ENCODE measurements around the gene SRPRB. TPM values are rescaled to one million over a fixed set of nuclear protein-coding genes. Genes with fewer than 3 reads are reported as not detected.

The SRPRB gene
- total and polyA plus RNA-seq, 7 donors = 4.2 to 33.3 (median 14.9) TPM

DNA sequence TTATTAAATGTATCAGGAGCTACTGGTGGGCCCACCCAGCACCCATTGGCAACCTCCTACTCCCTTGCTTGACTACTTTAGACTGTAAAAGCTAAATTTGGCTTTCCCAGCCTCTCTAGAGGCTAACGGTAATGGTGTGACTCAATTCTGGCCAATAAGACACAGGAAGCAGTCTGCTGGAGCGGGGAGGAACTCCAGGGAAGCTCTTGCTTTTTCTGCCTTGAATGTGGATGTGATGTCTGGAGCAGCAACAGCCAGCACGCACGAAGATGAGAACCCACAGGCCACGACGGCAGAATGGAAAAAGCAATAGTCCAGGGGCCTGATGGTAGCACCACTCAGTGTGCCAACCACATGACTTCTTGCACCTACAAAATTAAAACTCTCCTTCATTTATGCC, 50.2 kb downstream of the SRPRB start:
- Histone ChIP-seq H3K27me3 (no peaks in the 10 kb centered on the region), H3K4me3 (no peak overlapping the region), H3K27ac (no peak overlapping the region), H3K36me3 (no peaks in the 10 kb centered on the region), H3K9me3 (no peaks in the 10 kb centered on the region), H3K4me1 (no peaks in the 10 kb centered on the region)
- TF ChIP-seq POLR2AphosphoS5 (IDR thresholded peaks at IDR 0.05) = no peak
- TF ChIP-seq, protein P1, sequence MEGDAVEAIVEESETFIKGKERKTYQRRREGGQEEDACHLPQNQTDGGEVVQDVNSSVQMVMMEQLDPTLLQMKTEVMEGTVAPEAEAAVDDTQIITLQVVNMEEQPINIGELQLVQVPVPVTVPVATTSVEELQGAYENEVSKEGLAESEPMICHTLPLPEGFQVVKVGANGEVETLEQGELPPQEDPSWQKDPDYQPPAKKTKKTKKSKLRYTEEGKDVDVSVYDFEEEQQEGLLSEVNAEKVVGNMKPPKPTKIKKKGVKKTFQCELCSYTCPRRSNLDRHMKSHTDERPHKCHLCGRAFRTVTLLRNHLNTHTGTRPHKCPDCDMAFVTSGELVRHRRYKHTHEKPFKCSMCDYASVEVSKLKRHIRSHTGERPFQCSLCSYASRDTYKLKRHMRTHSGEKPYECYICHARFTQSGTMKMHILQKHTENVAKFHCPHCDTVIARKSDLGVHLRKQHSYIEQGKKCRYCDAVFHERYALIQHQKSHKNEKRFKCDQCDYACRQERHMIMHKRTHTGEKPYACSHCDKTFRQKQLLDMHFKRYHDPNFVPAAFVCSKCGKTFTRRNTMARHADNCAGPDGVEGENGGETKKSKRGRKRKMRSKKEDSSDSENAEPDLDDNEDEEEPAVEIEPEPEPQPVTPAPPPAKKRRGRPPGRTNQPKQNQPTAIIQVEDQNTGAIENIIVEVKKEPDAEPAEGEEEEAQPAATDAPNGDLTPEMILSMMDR (IDR thresholded peaks at IDR 0.05) = no peak
- TF ChIP-seq POLR2A (IDR thresholded peaks at IDR 0.05) = no peak
- no peak for TF ChIP-seq EP300 (IDR thresholded peaks at IDR 0.05)
- no peak for DNase-seq
- intact Hi-C loops (cut with DNase I) = no loop called here
- 89 to 90% methylated on average over 6 of the region's 6 CpGs for WGBS, 2 donors

DNA sequence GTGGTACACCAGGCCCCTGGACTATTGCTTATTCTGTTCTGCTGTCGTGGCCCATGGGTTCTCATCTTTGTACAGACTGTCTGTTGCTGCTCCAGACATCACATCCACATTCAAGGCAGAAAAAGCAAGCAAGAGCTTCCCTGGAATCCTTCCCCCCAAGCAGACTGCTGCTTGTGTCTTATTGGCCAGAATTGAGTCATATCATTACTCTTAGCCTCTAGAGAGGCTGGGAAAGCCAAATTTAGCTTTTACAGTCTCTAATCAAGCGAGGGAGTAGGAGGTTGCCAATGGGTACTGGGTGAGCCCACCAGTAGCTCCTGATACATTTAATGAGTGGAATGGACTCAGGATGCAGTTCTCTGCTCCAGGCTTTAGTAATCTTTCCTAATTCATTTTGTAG, 50.7 kb downstream of the SRPRB start:
- DNase-seq = no peak
- TF ChIP-seq EP300 (IDR thresholded peaks at IDR 0.05) (no peak), POLR2AphosphoS5 (IDR thresholded peaks at IDR 0.05) (no peak), POLR2A (IDR thresholded peaks at IDR 0.05) (no peak)
- TF ChIP-seq, protein P1 (IDR thresholded peaks at IDR 0.05) = no peak
- Histone ChIP-seq H3K4me1 (no peaks in the 10 kb centered on the region), H3K27ac (no peak overlapping the region), H3K27me3 (no peaks in the 10 kb centered on the region), H3K4me3 (no peak overlapping the region), H3K36me3 (no peaks in the 10 kb centered on the region), H3K9me3 (no peaks in the 10 kb centered on the region)
- 66 to 74% methylated on average over 2 of the region's 2 CpGs for WGBS, 2 donors
- intact Hi-C loops (cut with DNase I) = no loop called here

DNA sequence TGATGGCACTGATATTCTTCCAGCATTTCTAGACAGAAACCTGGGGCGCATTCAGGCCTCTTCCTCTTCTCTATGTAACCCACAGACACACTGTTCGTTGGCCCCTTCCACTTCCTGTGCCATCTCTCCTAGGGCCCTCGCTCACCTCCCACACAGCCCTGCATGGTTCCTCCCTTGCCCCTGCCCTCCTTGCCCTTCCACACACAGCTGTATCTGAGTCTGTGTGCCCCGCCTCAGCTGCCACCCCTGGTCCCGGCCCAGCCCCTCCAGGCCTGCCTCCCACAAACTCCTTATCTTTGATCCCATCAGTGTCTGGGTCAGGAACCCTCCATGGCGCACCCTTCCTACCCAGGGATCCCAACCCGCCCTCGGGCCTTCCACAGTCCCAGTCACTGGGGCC, 52.2 kb downstream of the SRPRB start:
- Histone ChIP-seq H3K9me3 (no peaks in the 10 kb centered on the region), H3K4me3 (no peak overlapping the region), H3K4me1 (no peaks in the 10 kb centered on the region), H3K27ac (no peak overlapping the region), H3K27me3 (no peaks in the 10 kb centered on the region), H3K36me3 (no peaks in the 10 kb centered on the region)
- TF ChIP-seq, protein P1 (IDR thresholded peaks at IDR 0.05) = no peak
- TF ChIP-seq POLR2AphosphoS5 (IDR thresholded peaks at IDR 0.05) (no peak), POLR2A (IDR thresholded peaks at IDR 0.05) (no peak)
- WGBS, 2 donors = 83% methylated on average over 8 of the region's 8 CpGs
- intact Hi-C loops (cut with DNase I) = no loop called here
- no peak for DNase-seq

DNA sequence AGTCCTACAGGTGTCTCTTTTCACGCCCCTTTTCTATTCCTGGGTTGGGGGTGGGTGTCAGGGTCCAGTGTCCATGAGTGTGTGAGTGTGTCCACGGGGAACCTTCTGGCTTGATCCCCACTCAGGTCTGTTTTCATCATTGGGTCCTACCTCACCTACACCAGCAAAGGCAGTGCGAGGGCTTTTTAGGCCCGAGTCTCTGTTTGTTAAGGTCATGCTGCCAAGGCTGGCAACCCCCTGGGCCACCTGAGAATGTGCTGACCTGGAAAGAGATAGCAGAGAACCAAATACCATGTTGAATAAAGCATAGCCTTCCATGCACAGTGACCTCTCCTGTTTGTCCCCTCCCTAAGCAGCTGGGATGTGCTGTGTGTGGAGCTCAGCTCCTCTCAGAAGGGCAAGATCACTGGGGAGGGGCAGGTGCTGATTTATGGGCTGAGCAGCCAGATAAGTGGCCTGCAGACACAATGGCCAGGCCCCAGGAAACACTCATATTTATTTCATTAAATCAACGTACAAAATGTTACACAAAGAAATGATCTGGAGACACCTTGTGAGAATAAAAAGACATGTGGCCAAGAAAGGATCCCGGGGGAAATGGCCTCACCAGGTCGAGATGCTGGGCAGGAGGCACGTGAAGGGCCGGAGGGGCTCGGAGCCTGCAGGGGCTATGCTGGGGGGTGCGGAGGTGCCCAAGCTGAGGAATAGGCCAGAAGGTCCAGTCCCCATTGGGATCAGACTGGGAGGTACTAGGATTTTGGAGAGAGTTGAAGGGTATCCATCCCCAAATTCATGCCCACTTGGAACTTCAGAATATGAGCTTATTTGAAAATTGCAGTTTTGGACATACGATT, 54.0 kb downstream of the SRPRB start:
- intact Hi-C loops (cut with DNase I) = no loop called here
- WGBS, 2 donors = 84 to 85% methylated on average over 12 of the region's 12 CpGs
- H3K27ac ChIP-seq = no peak overlapping the region
- H3K4me1 ChIP-seq = no peaks in the 10 kb centered on the region
- H3K4me3 ChIP-seq = no peak overlapping the region
- H3K36me3 ChIP-seq = no peaks in the 10 kb centered on the region
- TF ChIP-seq POLR2AphosphoS5 (IDR thresholded peaks at IDR 0.05) = no peak
- DNase-seq = no peak
- no peaks in the 10 kb centered on the region for H3K9me3 ChIP-seq
- H3K27me3 ChIP-seq = no peaks in the 10 kb centered on the region

DNA sequence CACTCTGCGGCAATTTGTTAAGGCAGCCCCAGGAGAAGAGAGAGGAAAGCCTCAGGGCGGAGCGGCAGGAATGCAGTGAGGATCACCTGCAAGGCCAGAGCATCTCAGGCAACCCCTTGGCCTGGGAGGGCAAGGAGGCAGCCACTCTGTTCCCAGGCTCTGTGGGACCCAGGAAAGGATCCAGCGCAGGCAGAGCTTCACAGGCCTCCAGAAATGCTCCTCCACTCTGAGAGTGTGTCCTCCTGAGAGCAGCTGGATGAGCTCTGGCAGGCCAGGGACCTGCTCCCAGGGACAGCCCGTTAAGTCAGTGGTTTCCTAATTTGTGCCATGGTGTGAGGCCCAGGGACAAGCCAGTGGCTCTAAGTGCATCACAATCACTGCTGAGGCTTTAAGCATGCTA, 54.9 kb downstream of the SRPRB start:
- H3K9me3 ChIP-seq = no peaks in the 10 kb centered on the region
- intact Hi-C loops (cut with DNase I) = no loop called here
- 89 to 90% methylated on average over 5 of the region's 5 CpGs for WGBS, 2 donors
- TF ChIP-seq, protein P1 (IDR thresholded peaks at IDR 0.05) = no peak
- TF ChIP-seq POLR2A (IDR thresholded peaks at IDR 0.05) (no peak), POLR2AphosphoS5 (IDR thresholded peaks at IDR 0.05) (no peak), EP300 (IDR thresholded peaks at IDR 0.05) (no peak)
- no peaks in the 10 kb centered on the region for H3K27me3 ChIP-seq
- no peak overlapping the region for H3K27ac ChIP-seq
- no peaks in the 10 kb centered on the region for H3K36me3 ChIP-seq
- H3K4me1 ChIP-seq = no peaks in the 10 kb centered on the region
- H3K4me3 ChIP-seq = no peak overlapping the region
- DNase-seq = no peak
